ENCODE results near the gene MARCHF10. TPM values are rescaled to one million over a fixed set of nuclear protein-coding genes. Genes with fewer than 3 reads are reported as not detected.

The MARCHF10 gene
- total RNA-seq, 1 donor from 2014 or later = 5.1 TPM

- ATAC-seq = no peak
Measured at GRCh38 chr17:62782730-62783270, 25.3 kb downstream of the MARCHF10 start.

GRCh38 chr17:62781831-62782251 lies 26.3 kb downstream of the MARCHF10 start:
- ATAC-seq (peak; percentile 66 to 70), DNase-seq (no peak)
- no peak overlapping the region for H3K4me3 ChIP-seq
- no peaks in the 10 kb centered on the region for H3K36me3 ChIP-seq
- no peak for TF ChIP-seq CTCF (IDR thresholded peaks at IDR 0.05)
- no peaks in the 10 kb centered on the region for H3K9me3 ChIP-seq
- intact Hi-C loops (cut with DNase I) = no loop called here
- H3K27ac ChIP-seq = peak overlapping the region; percentile 64
- peaks cover 9% of the 10 kb centered on the region for H3K4me1 ChIP-seq
- H3K27me3 ChIP-seq (ENCODE audit: low read depth) = no peaks in the 10 kb centered on the region

More at GRCh38 chr17:62782730-62783270, 25.3 kb downstream of the MARCHF10 start:
- Histone ChIP-seq H3K4me1 (peaks cover 9% of the 10 kb centered on the region), H3K9me3 (no peaks in the 10 kb centered on the region), H3K27me3 (ENCODE audit: low read depth) (no peaks in the 10 kb centered on the region), H3K27ac (no peak overlapping the region), H3K4me3 (no peak overlapping the region), H3K36me3 (no peaks in the 10 kb centered on the region)
- TF ChIP-seq CTCF (IDR thresholded peaks at IDR 0.05) = no peak
- intact Hi-C loops (cut with DNase I) = no loop called here
- no peak for DNase-seq

GRCh38 chr17:62781356-62781755 lies 26.8 kb downstream of the MARCHF10 start:
- Histone ChIP-seq H3K4me1 (peaks cover 9% of the 10 kb centered on the region), H3K27me3 (ENCODE audit: low read depth) (no peaks in the 10 kb centered on the region), H3K27ac (peak overlapping the region; percentile 64), H3K9me3 (no peaks in the 10 kb centered on the region), H3K36me3 (no peaks in the 10 kb centered on the region), H3K4me3 (no peak overlapping the region)
- ATAC-seq = peak; percentile 58 to 59
- no peak for TF ChIP-seq CTCF (IDR thresholded peaks at IDR 0.05)
- intact Hi-C loops (cut with DNase I) = no loop called here
- DNase-seq = no peak

GRCh38 chr17:62780951-62781350 lies 27.2 kb downstream of the MARCHF10 start:
- no peaks in the 10 kb centered on the region for H3K36me3 ChIP-seq
- H3K4me3 ChIP-seq = no peak overlapping the region
- DNase-seq (no peak), ATAC-seq (peak; percentile 31 to 42)
- peaks cover 9% of the 10 kb centered on the region for H3K4me1 ChIP-seq
- intact Hi-C loops (cut with DNase I) = no loop called here
- H3K27me3 ChIP-seq (ENCODE audit: low read depth) = no peaks in the 10 kb centered on the region
- no peak for TF ChIP-seq CTCF (IDR thresholded peaks at IDR 0.05)
- H3K27ac ChIP-seq = peak overlapping the region; percentile 64
- no peaks in the 10 kb centered on the region for H3K9me3 ChIP-seq

GRCh38 chr17:62780269-62780668 lies 27.8 kb downstream of the MARCHF10 start:
- intact Hi-C loops (cut with DNase I) = no loop called here
- ATAC-seq (peak; percentile 89), DNase-seq (peak; percentile 87)
- H3K36me3 ChIP-seq = no peaks in the 10 kb centered on the region
- H3K9me3 ChIP-seq = no peaks in the 10 kb centered on the region
- H3K27ac ChIP-seq = peak overlapping the region; percentile 64
- no peak for TF ChIP-seq CTCF (IDR thresholded peaks at IDR 0.05)
- H3K4me1 ChIP-seq = peaks cover 9% of the 10 kb centered on the region
- H3K27me3 ChIP-seq (ENCODE audit: low read depth) = no peaks in the 10 kb centered on the region
- H3K4me3 ChIP-seq = no peak overlapping the region
